NCI-H524 treated with DMSO at 0.1 percent for 48 hours (cell line): Measurements from ENCODE around the gene CXCL1.

Experiments
- DNase-seq: peaks from one replicate; lab custom pipeline; 2025; lab: John Stamatoyannopoulos, UW

Gene CXCL1

GRCh38 chr4:73852771-73853170 lies 16.4 kb upstream of the CXCL1 start:
- DNase-seq: no peak

- no peak for DNase-seq
Observed at GRCh38 chr4:73853246-73853704, 15.9 kb upstream of the CXCL1 start, which contains the start of gene PF4V1. TSS of gene PF4V1 (plus strand) at chr4:73853296. CDS start at chr4:73853363, 67 bp downstream.

- no peak for DNase-seq
Observed at GRCh38 chr4:73853718-73854473, 15.3 kb upstream of the CXCL1 start.

- DNase-seq: no peak
Observed at GRCh38 chr4:73855406-73855805, 13.8 kb upstream of the CXCL1 start.

GRCh38 chr4:73856518-73856917 lies 12.7 kb upstream of the CXCL1 start:
- DNase-seq: no peak

- DNase-seq: no peak
Observed at GRCh38 chr4:73859614-73860088, 9.5 kb upstream of the CXCL1 start.

- DNase-seq: no peak
Observed at GRCh38 chr4:73860181-73860580, 9.0 kb upstream of the CXCL1 start.

GRCh38 chr4:73860917-73861316 lies 8.3 kb upstream of the CXCL1 start:
- DNase-seq: no peak

- no peak for DNase-seq
Observed at GRCh38 chr4:73862322-73862721, 6.9 kb upstream of the CXCL1 start.

GRCh38 chr4:73864365-73864764 lies 4.8 kb upstream of the CXCL1 start:
- DNase-seq: no peak

- DNase-seq: no peak
Observed at GRCh38 chr4:73864961-73865360, 4.2 kb upstream of the CXCL1 start.

- DNase-seq: no peak
Observed at GRCh38 chr4:73865431-73866096, 3.6 kb upstream of the CXCL1 start.

GRCh38 chr4:73866246-73866645 lies 2.9 kb upstream of the CXCL1 start:
- no peak for DNase-seq

GRCh38 chr4:73867783-73868182 lies 1.4 kb upstream of the CXCL1 start:
- DNase-seq: no peak

GRCh38 chr4:73868206-73869129 lies 725 bp upstream of the CXCL1 start:
- no peak for DNase-seq

- DNase-seq: no peak
Observed at GRCh38 chr4:73870260-73870659, 1.1 kb downstream of the CXCL1 start.

GRCh38 chr4:73870768-73871167 lies 1.6 kb downstream of the CXCL1 start:
- DNase-seq: no peak

- no peak for DNase-seq
Observed at GRCh38 chr4:73871511-73872310, 2.5 kb downstream of the CXCL1 start.

GRCh38 chr4:73872316-73873108 lies 3.3 kb downstream of the CXCL1 start:
- no peak for DNase-seq

GRCh38 chr4:73874386-73874785 lies 5.2 kb downstream of the CXCL1 start:
- DNase-seq: no peak

- no peak for DNase-seq
Observed at GRCh38 chr4:73875401-73875800, 6.2 kb downstream of the CXCL1 start.
